Glutamatergic neuron (in vitro differentiated cells): ENCODE results near the gene UIMC1. TPM values are rescaled to one million over a fixed set of nuclear protein-coding genes. Genes with fewer than 3 reads are reported as not detected.
"Not testable (repeated sequence)": the region's sequence is repeated elsewhere in the genome, so short reads cannot be mapped to it uniquely, and the experiment has no call there.

Experiments
- DNase-seq: peaks from one replicate; pipeline ENCODE4 v3.0.0; 2022
- H3K27ac Mint-ChIP-seq: one replicate; pipeline ENCODE4 v1.8.0; 2020; ENCODE audit warnings: mild to moderate bottlenecking, mixed read lengths, inconsistent platforms; ENCODE audit not compliant: unreplicated experiment
- H3K27me3 Mint-ChIP-seq: one replicate; pipeline ENCODE4 v1.8.0; 2020; ENCODE audit warnings: mild to moderate bottlenecking, moderate library complexity, mixed read lengths, inconsistent platforms; ENCODE audit not compliant: unreplicated experiment
- H3K36me3 Mint-ChIP-seq: one replicate; pipeline ENCODE4 v1.8.0; 2020; ENCODE audit warnings: mild to moderate bottlenecking, mixed read lengths, inconsistent platforms; ENCODE audit not compliant: unreplicated experiment
- H3K4me1 Mint-ChIP-seq: one replicate; pipeline ENCODE4 v1.8.0; 2020; ENCODE audit warnings: mild to moderate bottlenecking, low read depth, mixed read lengths, inconsistent platforms; ENCODE audit not compliant: unreplicated experiment
- H3K4me3 Mint-ChIP-seq: one replicate; pipeline ENCODE4 v1.8.0; 2020; ENCODE audit warnings: mild to moderate bottlenecking, mixed read lengths, inconsistent platforms; ENCODE audit not compliant: unreplicated experiment
- H3K9me3 Mint-ChIP-seq: one replicate; pipeline ENCODE4 v1.8.0; 2020; ENCODE audit warnings: mild to moderate bottlenecking, moderate library complexity, mixed read lengths, inconsistent platforms; ENCODE audit not compliant: unreplicated experiment
- long read RNA-seq: library from polyadenylated mRNA; unstranded; transcript quantifications from one replicate; pipeline ENCODE4 v2.0.0, GENCODE V29; 2020; ENCODE audit not compliant: unreplicated experiment
- total RNA-seq: library from RNA; stranded (reverse); fragmentation: NEBNext Ultra II Directional; extraction: Animal tissue kit (Norgen Biotek cat#: 25700); gene quantifications from one replicate; pipeline ENCODE4 v1.2.1, GENCODE V29; 2021; ENCODE audit not compliant: unreplicated experiment
- TF ChIP-seq, protein P1 (sequence below): fragments of 200-600 bp; sonication (generic); IDR thresholded peaks from one replicate; pipeline ENCODE4 v1.5.0; 2021; ENCODE audit not compliant: partially characterized antibody, unreplicated experiment

The UIMC1 gene
- total RNA-seq = 38.5 TPM
- long read RNA-seq, partial matches to known transcripts = 2 of 14 reads
- long read RNA-seq, other reads (novel, unspliced or antisense) = 12 of 14 reads

DNA sequence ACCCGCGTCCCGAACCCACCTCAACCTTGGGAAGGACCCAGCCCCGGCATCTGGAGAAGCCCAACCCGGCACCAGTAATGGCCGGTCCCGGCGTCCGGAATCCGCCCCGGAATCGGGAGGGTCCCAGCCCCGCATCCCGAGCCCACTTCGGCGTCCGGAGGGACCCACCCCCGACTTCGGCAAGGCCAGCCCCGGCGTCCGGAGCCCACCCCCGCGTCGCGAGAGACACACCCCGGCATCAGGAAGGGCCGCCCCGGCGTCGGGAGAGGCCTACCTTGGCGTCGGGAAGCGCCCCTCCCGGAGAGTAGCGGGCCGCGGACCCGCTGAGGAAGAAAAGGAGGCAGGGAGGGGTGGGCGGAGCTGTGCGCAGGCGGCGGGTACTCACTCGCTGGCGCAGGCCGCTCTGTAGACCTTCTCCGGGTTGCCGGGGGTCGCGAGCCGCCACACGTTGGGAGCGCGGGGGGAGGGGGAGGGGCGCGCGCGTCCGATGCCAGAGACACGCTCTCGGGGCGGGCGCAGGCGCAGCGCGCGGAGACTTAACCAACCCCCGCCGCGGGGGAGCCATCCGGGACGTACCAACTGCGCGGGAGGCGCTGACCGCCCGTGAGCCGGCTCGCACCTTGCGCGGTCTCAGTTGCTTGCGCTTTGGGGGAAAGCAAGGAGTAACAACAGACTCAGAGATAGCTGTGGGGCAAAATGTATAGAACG lies at the start of gene UIMC1:
Gene UIMC1 (minus strand): TSS at position 515 of the 708 bp plus-strand sequence. CDS start 24,164 bp downstream, outside the sequence.
- Mint-ChIP-seq H3K27me3 (peaks cover 1% of the 10 kb centered on the region), H3K4me1 (peaks cover 15% of the 10 kb centered on the region), H3K9me3 (peaks cover 6% of the 10 kb centered on the region), H3K4me3 (peak within 1 kb of the TSS; percentile 90), H3K27ac (peak within 1 kb of the TSS; percentile 88), H3K36me3 (no peaks in the 10 kb centered on the region)
- TF ChIP-seq, protein P1, sequence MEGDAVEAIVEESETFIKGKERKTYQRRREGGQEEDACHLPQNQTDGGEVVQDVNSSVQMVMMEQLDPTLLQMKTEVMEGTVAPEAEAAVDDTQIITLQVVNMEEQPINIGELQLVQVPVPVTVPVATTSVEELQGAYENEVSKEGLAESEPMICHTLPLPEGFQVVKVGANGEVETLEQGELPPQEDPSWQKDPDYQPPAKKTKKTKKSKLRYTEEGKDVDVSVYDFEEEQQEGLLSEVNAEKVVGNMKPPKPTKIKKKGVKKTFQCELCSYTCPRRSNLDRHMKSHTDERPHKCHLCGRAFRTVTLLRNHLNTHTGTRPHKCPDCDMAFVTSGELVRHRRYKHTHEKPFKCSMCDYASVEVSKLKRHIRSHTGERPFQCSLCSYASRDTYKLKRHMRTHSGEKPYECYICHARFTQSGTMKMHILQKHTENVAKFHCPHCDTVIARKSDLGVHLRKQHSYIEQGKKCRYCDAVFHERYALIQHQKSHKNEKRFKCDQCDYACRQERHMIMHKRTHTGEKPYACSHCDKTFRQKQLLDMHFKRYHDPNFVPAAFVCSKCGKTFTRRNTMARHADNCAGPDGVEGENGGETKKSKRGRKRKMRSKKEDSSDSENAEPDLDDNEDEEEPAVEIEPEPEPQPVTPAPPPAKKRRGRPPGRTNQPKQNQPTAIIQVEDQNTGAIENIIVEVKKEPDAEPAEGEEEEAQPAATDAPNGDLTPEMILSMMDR = no peak
- peak; percentile 96 for DNase-seq

DNA sequence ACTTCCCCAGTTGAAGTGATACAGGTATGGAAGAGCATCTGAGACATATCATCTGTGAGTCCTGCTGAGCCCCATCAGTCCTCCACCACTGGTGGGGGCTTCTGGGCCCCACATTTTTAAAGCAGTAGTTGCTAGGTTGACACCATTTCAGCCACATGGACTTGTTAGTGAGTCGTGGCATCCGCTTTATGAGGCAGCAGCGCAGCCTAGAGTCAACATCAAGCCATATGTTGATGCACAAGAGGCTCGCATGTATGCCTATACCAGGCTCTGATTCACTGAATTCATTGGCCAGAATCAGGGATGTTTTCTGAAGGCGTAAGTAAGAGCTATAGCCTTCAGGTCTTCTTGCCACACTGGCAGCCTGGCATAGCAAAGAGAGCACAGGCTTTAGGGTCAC lies 42.7 kb upstream of the UIMC1 start:
- H3K4me3 Mint-ChIP-seq = no peak overlapping the region
- H3K36me3 Mint-ChIP-seq = no peaks in the 10 kb centered on the region
- H3K27me3 Mint-ChIP-seq = no peaks in the 10 kb centered on the region
- no peaks in the 10 kb centered on the region for H3K4me1 Mint-ChIP-seq
- TF ChIP-seq, protein P1 = no peak
- no peak for DNase-seq
- no peaks in the 10 kb centered on the region for H3K9me3 Mint-ChIP-seq
- no peak overlapping the region for H3K27ac Mint-ChIP-seq

DNA sequence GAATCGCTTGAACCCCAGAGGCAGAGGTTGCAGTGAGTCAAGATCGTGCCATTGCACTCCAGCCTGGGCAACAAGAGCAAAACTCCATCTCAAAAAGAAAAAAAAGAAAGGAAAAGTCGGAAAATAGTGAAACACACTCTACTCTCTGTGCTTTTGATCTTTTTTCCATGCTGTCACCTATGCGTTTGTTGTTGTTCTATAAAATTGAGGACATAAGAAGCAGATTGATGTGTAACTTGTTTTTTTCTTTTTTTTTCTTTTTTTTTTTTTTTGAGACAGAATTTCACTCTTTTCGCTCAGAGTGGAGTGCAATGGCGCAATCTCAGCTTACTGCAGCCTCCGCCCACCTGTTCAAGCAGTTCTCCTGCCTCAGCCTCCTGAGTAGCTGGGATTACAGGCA lies 42.0 kb upstream of the UIMC1 start:
- not testable (repeated sequence) for H3K4me3 Mint-ChIP-seq, H3K4me1 Mint-ChIP-seq, H3K27ac Mint-ChIP-seq, DNase-seq, H3K9me3 Mint-ChIP-seq, H3K27me3 Mint-ChIP-seq, H3K36me3 Mint-ChIP-seq

DNA sequence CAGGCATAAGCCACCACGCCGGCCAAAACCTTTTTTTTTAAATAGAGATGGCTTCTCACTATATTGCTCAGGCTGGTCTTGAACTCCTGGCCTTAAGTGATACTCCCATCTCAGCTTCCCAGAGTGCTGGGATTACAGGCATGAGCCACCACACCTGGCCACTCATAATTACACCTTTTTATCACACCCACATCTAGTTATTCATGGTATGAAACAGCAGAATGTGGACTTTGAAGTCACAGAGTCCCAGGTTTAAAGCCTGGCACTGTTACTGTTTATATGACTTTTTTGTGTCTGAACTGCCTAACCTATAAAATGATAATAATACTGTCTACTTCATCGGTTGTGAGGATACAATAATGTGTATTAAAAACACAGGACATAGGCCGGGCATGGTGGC lies 39.1 kb upstream of the UIMC1 start:
- no peaks in the 10 kb centered on the region for H3K4me1 Mint-ChIP-seq
- DNase-seq = no peak
- TF ChIP-seq, protein P1 = no peak
- no peak overlapping the region for H3K4me3 Mint-ChIP-seq
- H3K36me3 Mint-ChIP-seq = peaks cover 4% of the 10 kb centered on the region
- peaks cover 1% of the 10 kb centered on the region for H3K9me3 Mint-ChIP-seq
- no peak overlapping the region for H3K27ac Mint-ChIP-seq
- H3K27me3 Mint-ChIP-seq = no peaks in the 10 kb centered on the region

DNA sequence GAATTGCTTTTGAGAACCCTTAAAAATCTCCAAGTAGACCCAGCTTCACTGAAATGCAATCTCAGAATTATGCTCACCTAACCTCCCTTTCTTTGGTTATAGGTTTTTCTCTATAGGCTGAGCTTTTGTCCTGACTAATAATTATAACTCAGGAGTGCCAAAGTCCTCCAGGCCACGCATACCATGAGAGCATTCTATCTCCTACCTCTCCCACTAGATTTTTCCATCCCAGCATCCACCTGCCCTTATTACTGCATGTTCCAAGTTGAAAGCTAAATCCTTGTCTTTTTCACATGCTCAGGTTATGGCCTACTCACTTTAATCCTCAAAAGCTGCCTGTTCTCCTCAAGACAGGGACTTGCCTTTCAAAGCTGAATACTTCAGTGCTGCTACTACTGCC lies 38.1 kb upstream of the UIMC1 start:
- Mint-ChIP-seq H3K27ac (no peak overlapping the region), H3K9me3 (peaks cover 1% of the 10 kb centered on the region), H3K27me3 (no peaks in the 10 kb centered on the region), H3K4me3 (no peak overlapping the region), H3K36me3 (peaks cover 4% of the 10 kb centered on the region), H3K4me1 (no peaks in the 10 kb centered on the region)
- TF ChIP-seq, protein P1 = no peak
- no peak for DNase-seq
